ENCODE measurements around the gene CHIA. TPM values are rescaled to one million over a fixed set of nuclear protein-coding genes. Genes with fewer than 3 reads are reported as not detected.

CHIA gene
- total RNA-seq, 1 donor from 2014 or later = not detected

GRCh38 chr1:111302374-111302773, 11.7 kb downstream of the CHIA start:
- H3K27me3 Mint-ChIP-seq (ENCODE audit: low read depth, unreplicated experiment) = no peaks in the 10 kb centered on the region
- FAIRE-seq (no peak), DNase-seq (ENCODE audit: low read depth) (no peak)
- Histone ChIP-seq H3K9me3 (ENCODE audit: insufficient read depth, low read depth, low read length) (no peaks in the 10 kb centered on the region), H3K4me2 (ENCODE audit: low read length) (no peak overlapping the region), H3K9ac (ENCODE audit: low read length) (no peak overlapping the region), H3K27ac (ENCODE audit: low read depth, low read length) (no peak overlapping the region), H4K20me1 (ENCODE audit: insufficient read depth, low read length) (no peaks in the 10 kb centered on the region), H3K27me3 (ENCODE audit: insufficient read depth, low read length) (no peaks in the 10 kb centered on the region), H3K79me2 (ENCODE audit: insufficient read depth, low read length) (no peaks in the 10 kb centered on the region), H3K4me3 (ENCODE audit: insufficient read depth, low read depth, low read length) (no peak overlapping the region), H3K4me1 (ENCODE audit: insufficient read depth, low read length) (no peaks in the 10 kb centered on the region), H3K36me3 (ENCODE audit: insufficient read depth, low read length) (no peaks in the 10 kb centered on the region), H2AFZ (ENCODE audit: low read depth, low read length) (no peak overlapping the region)
- no peak overlapping the region for H3K4me3 Mint-ChIP-seq (ENCODE audit: unreplicated experiment)
- no peaks in the 10 kb centered on the region for H3K4me1 Mint-ChIP-seq (ENCODE audit: low read depth, unreplicated experiment)
- no peak overlapping the region for H3K27ac Mint-ChIP-seq (ENCODE audit: unreplicated experiment)
- H3K36me3 Mint-ChIP-seq (ENCODE audit: low read depth, unreplicated experiment) = no peaks in the 10 kb centered on the region
- TF ChIP-seq EZH2 (IDR thresholded peaks at IDR 0.05; ENCODE audit: insufficient read depth, low read length) = no peak
- TF ChIP-seq, protein P1, sequence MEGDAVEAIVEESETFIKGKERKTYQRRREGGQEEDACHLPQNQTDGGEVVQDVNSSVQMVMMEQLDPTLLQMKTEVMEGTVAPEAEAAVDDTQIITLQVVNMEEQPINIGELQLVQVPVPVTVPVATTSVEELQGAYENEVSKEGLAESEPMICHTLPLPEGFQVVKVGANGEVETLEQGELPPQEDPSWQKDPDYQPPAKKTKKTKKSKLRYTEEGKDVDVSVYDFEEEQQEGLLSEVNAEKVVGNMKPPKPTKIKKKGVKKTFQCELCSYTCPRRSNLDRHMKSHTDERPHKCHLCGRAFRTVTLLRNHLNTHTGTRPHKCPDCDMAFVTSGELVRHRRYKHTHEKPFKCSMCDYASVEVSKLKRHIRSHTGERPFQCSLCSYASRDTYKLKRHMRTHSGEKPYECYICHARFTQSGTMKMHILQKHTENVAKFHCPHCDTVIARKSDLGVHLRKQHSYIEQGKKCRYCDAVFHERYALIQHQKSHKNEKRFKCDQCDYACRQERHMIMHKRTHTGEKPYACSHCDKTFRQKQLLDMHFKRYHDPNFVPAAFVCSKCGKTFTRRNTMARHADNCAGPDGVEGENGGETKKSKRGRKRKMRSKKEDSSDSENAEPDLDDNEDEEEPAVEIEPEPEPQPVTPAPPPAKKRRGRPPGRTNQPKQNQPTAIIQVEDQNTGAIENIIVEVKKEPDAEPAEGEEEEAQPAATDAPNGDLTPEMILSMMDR (IDR thresholded peaks at IDR 0.05; ENCODE audit: insufficient read depth, low read depth, low read length) = no peak
- peaks cover 14% of the 10 kb centered on the region for H3K9me3 Mint-ChIP-seq (ENCODE audit: unreplicated experiment)

DNA sequence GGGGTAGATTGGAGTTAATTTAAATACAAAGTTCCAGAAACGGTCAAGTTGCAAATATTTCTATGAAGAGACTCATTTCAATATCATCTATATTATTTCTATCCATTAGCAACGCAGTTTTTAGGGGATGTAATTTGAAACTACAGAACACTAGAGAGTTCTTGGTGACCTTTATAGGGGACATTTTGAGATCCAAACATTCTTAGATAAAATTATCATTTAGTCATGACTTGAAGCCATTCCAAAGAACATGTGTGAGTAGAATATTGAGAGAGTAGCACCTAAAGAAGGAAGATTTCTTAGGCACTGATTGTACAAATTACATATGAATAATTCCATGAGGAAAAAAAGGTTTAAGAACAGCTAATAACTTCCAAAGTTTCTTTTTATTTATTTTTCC, 19.0 kb downstream of the CHIA start:
- DNase-seq (ENCODE audit: low read depth) (no peak), FAIRE-seq (no peak)
- no peak for TF ChIP-seq EZH2 (IDR thresholded peaks at IDR 0.05; ENCODE audit: insufficient read depth, low read length)
- TF ChIP-seq, protein P1 (IDR thresholded peaks at IDR 0.05; ENCODE audit: insufficient read depth, low read depth, low read length) = no peak
- Histone ChIP-seq H3K27ac (ENCODE audit: low read depth, low read length) (no peak overlapping the region), H3K9me3 (ENCODE audit: insufficient read depth, low read depth, low read length) (no peaks in the 10 kb centered on the region), H3K4me1 (ENCODE audit: insufficient read depth, low read length) (no peaks in the 10 kb centered on the region), H4K20me1 (ENCODE audit: insufficient read depth, low read length) (no peaks in the 10 kb centered on the region), H3K9ac (ENCODE audit: low read length) (no peak overlapping the region), H3K27me3 (ENCODE audit: insufficient read depth, low read length) (no peaks in the 10 kb centered on the region), H3K4me3 (ENCODE audit: insufficient read depth, low read depth, low read length) (no peak overlapping the region), H2AFZ (ENCODE audit: low read depth, low read length) (no peak overlapping the region), H3K4me2 (ENCODE audit: low read length) (no peak overlapping the region), H3K79me2 (ENCODE audit: insufficient read depth, low read length) (no peaks in the 10 kb centered on the region), H3K36me3 (ENCODE audit: insufficient read depth, low read length) (no peaks in the 10 kb centered on the region)
- Mint-ChIP-seq H3K27ac (ENCODE audit: unreplicated experiment) (no peak overlapping the region), H3K4me1 (ENCODE audit: low read depth, unreplicated experiment) (no peaks in the 10 kb centered on the region), H3K27me3 (ENCODE audit: low read depth, unreplicated experiment) (peaks cover 2% of the 10 kb centered on the region), H3K4me3 (ENCODE audit: unreplicated experiment) (no peak overlapping the region), H3K9me3 (ENCODE audit: unreplicated experiment) (peaks cover 3% of the 10 kb centered on the region), H3K36me3 (ENCODE audit: low read depth, unreplicated experiment) (no peaks in the 10 kb centered on the region)

DNA sequence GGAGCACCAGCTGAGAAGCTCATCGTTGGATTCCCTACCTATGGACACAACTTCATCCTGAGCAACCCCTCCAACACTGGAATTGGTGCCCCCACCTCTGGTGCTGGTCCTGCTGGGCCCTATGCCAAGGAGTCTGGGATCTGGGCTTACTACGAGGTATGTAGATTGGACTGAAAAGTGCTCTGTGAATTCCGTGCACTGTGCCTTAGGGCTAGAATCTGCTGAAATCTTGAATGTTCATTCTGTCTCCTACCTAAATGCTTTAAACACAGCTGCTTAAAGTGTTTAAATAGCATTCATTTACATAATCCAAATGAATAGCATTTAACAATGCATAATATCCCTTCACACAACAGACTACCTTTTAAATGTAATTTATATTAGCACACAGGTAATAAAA, 27.9 kb downstream of the CHIA start:
- no peaks in the 10 kb centered on the region for H4K20me1 ChIP-seq (ENCODE audit: insufficient read depth, low read length)
- no peaks in the 10 kb centered on the region for H3K9me3 ChIP-seq (ENCODE audit: insufficient read depth, low read depth, low read length)
- H3K9me3 Mint-ChIP-seq (ENCODE audit: unreplicated experiment) = no peaks in the 10 kb centered on the region
- no peak overlapping the region for H3K27ac Mint-ChIP-seq (ENCODE audit: unreplicated experiment)
- H3K27ac ChIP-seq (ENCODE audit: low read depth, low read length) = no peak overlapping the region
- no peaks in the 10 kb centered on the region for H3K36me3 Mint-ChIP-seq (ENCODE audit: low read depth, unreplicated experiment)
- no peak for TF ChIP-seq EZH2 (IDR thresholded peaks at IDR 0.05; ENCODE audit: insufficient read depth, low read length)
- TF ChIP-seq, protein P1 (IDR thresholded peaks at IDR 0.05; ENCODE audit: insufficient read depth, low read depth, low read length) = no peak
- H3K79me2 ChIP-seq (ENCODE audit: insufficient read depth, low read length) = no peaks in the 10 kb centered on the region
- FAIRE-seq (no peak), DNase-seq (ENCODE audit: low read depth) (no peak)
- no peaks in the 10 kb centered on the region for H3K27me3 Mint-ChIP-seq (ENCODE audit: low read depth, unreplicated experiment)
- no peak overlapping the region for H3K9ac ChIP-seq (ENCODE audit: low read length)
- no peak overlapping the region for H3K4me3 Mint-ChIP-seq (ENCODE audit: unreplicated experiment)
- no peaks in the 10 kb centered on the region for H3K4me1 ChIP-seq (ENCODE audit: insufficient read depth, low read length)
- H3K4me3 ChIP-seq (ENCODE audit: insufficient read depth, low read depth, low read length) = no peak overlapping the region
- no peak overlapping the region for H2AFZ ChIP-seq (ENCODE audit: low read depth, low read length)
- no peak overlapping the region for H3K4me2 ChIP-seq (ENCODE audit: low read length)
- no peaks in the 10 kb centered on the region for H3K36me3 ChIP-seq (ENCODE audit: insufficient read depth, low read length)
- no peaks in the 10 kb centered on the region for H3K27me3 ChIP-seq (ENCODE audit: insufficient read depth, low read length)
- no peaks in the 10 kb centered on the region for H3K4me1 Mint-ChIP-seq (ENCODE audit: low read depth, unreplicated experiment)

All from astrocyte (in vitro differentiated cells and primary cell).